NCI-H1417 treated with DMSO at 0.1 percent for 48 hours (cell line): ENCODE results near the gene PRPF38B.
"Not testable (repeated sequence)": the region's sequence is repeated elsewhere in the genome, so short reads cannot be mapped to it uniquely, and the experiment has no call there.

Experiments used
- DNase-seq: peaks from one replicate; lab custom pipeline; 2025; lab: John Stamatoyannopoulos, UW

Gene PRPF38B

DNA sequence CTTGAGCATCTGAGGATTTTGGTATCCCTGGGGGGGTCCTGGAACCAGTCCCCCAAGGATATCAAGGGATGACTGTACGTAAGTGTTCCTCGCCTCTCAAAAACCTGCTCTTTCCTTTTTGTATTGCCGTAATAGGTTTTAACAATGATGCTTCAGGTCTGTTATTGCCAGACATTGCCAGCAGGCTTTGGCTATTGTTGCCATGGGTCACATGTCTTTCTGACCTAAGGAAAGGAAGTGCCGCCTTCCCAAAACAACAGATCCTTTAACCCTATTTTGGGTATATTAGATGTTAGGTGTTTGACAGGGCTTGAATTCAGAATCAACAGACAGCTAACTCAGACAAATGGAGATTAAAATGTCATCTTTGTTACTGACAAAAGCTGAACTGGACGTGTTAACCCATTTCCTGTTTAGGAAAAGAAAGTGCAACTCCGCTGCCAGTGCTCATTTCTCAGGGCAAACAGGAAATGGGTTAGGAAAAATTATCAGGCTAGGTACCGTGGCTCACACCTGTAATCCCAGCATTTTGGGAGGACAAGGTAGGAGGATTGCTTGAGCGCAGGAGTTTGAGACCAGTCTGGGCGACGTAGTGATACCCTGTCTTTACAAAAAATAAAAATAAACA, 12.4 kb upstream of the PRPF38B start:
- no peak for DNase-seq

- DNase-seq, result not testable (repeated sequence)
Measured at GRCh38 chr1:108681701-108682100, 10.4 kb upstream of the PRPF38B start.

DNA sequence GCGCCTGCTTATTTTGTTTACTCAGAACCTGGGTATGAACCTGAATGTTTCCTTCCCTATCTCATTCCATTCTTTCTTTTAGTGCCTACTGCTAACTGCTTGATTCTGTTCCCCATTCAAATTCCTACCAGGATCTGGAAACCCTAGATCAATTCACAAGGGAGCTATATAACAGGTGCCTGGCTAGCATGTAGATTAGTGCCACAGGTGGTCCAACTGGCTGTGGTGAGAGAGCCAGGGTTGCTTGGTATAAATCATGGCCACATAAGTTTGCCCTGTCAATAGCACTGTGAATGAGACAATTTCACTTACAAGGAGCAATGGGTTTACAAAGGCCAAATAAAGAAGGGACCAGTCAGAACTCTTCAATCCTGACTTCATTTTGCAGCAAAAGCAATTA, 6.6 kb upstream of the PRPF38B start:
- DNase-seq, result no peak

DNA sequence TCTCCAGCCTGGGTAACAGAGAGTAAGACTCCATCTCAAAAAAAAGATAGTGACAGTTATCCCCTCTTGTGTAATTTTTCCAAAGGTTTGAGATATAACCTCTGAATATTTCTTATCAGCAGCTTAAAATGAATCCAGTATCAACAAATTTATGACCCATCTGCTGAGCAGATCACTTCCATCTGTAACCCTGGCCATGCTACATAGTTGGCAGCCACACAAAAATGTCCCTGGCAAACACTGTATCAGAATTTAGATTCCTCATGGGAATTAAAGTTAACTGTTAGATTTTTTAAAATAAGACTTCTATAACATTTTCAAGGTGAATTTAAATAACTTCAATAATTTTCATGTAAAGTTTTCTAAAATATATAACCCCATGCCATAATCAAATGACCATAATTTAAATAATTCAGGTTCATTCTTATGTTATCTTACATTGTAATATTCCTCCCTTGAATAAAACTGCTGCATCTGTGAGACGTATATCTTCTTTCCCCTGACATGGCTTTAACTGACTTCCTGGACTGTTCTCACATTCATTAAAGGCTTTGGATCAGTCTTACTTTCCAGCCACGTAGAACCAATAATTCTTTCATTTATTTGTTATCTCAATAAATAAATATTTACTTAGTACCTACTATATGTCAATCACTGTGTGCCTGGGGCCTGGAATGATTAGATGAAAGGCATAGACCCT, 5.3 kb upstream of the PRPF38B start:
- no peak for DNase-seq

DNA sequence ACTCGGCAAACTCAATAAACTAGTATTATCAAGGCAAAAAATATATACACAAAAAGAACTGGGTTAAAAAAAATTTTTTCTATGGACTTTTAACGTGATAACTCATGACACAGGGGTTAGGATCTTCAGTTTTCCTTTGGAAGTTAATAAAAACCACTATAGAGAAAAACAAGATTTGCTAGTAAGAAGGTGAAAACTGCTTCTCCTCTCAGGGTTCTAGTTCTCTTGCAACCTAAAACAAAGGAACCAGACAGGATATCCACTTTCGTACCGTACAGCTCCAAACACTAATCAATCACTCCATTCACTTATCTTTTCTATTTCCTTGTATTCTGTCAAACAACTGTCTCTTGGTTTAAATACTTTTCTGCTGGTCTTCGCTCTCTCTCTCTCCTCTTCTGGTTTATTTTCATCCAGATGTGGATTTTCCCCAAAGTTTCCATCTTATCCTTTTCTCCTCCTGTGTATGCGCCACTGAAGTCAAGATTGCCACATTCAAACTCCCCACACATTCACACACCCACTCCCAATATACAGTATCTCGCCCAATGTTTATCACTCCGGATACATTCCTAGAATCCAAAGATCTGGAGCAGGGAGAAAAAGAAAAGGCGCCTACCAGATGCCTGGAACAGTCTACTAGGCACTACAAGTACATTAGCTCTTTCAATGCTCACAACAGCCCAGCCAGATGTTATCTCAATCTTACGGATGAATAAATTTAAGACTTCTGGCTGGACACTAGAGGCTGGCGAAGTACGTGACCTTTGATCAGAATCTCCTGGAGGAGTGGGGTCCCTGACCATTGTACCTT, 775 bp upstream of the PRPF38B start:
- DNase-seq, result no peak

GRCh38 chr1:108692724-108693655, 880 bp downstream of the PRPF38B start:
- peak; percentile 13 for DNase-seq

- no peak for DNase-seq
Measured at GRCh38 chr1:108695535-108695934, 3.4 kb downstream of the PRPF38B start.

- DNase-seq, result no peak
Measured at GRCh38 chr1:108699375-108700332, 7.5 kb downstream of the PRPF38B start.

DNA sequence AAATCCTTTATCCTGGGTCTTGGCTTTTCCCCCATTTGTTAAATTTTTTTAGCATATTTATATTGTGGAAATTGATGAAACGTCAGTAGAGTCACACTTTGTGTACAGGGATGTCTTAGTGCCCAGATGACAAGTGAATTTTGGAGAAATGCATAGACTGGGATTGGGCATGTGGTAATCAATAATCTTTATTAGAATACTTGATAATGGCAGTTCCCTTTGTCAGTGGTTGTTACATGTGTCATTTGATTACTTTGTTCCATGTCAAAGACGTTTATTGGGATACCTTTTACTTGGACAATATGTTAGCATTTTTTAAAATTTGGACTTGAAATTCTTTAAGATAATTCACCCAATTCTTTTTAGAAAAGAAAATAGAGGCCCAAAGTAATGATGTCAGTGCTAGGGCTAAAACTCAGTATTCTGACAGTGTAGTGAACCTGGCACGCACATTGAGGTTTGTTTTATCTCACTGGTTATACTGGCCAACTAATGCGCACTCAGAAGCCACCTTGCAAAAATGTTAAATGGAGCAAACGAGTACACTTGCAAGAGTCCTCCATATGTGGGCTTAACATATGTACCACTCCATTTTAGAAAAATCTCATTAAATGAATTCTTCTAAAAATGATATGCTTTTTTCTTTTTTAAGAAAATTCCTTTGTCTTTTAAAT, 9.2 kb downstream of the PRPF38B start:
- no peak for DNase-seq

- not testable (repeated sequence) for DNase-seq
Measured at GRCh38 chr1:108702109-108702508, 10.0 kb downstream of the PRPF38B start.

GRCh38 chr1:108703939-108704338, 11.8 kb downstream of the PRPF38B start:
- no peak for DNase-seq

DNA sequence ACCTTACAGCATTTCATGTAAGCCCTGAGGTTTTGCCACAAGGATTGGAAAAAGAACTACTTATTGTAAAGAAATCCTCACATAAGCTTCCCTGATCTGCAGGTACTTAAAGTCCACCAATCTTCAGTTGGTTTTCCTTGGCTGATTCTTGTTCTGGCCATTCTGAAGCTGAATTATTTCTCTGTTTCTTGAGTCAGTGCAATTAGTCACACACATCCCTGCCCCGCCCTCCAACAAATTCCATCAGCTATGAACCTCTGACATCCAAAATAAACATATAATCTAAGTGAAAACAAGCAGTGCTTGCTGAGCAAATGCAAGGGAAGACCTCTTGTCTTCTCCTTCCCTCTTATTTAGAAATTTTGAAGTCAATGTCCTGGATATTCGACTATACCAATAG, 12.4 kb downstream of the PRPF38B start:
- DNase-seq, result no peak

- no peak for DNase-seq
Measured at GRCh38 chr1:108706643-108707042, 14.5 kb downstream of the PRPF38B start.

GRCh38 chr1:108708691-108709660, 16.9 kb downstream of the PRPF38B start:
- DNase-seq, result no peak

- DNase-seq, result no peak
Measured at GRCh38 chr1:108712606-108713150, 20.6 kb downstream of the PRPF38B start, which contains the start of gene FNDC7. TSS of gene FNDC7 (plus strand) at chr1:108712908. CDS start at chr1:108712934, 26 bp downstream.

GRCh38 chr1:108715932-108716331, 23.8 kb downstream of the PRPF38B start:
- no peak for DNase-seq

GRCh38 chr1:108716437-108717230, 24.5 kb downstream of the PRPF38B start:
- DNase-seq, result no peak
